ENCODE results near the gene IGF2BP2. TPM values are rescaled to one million over a fixed set of nuclear protein-coding genes. Genes with fewer than 3 reads are reported as not detected.

The IGF2BP2 gene
- total and polyA plus RNA-seq, 2 donors from 2014 or later = 7.7 to 26.9 TPM

DNA sequence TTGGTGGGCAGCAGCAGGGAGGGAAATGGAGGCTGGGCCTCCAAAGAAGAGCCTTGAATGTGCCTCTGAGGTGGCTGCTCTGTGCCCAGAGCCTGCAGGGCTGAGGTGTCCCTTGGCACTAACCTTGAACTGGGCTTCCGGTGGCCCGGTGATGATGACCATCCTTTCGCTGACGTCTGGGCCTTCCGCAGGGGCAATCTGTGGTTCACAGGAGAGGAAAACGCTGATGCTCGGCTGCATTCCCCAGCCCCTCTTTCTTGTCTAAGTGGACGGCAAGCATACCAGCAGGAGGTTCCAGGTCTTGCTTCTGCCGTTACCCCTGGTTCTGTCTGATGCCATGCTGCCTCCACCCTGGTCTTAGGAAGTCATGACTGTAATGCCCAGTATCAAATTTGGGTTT lies 172.9 kb downstream of the IGF2BP2 start:
- no peak for DNase-seq
- intact Hi-C loops (cut with DNase I) = no loop called here
- H3K4me1 ChIP-seq (ENCODE audit: control insufficient read depth in 2 of 3, insufficient read depth in 2 of 3, low read depth in 1 of 3, low read length in 3 of 3) = no peaks in the 10 kb centered on the region
- no peaks in the 10 kb centered on the region for H3K27me3 ChIP-seq (ENCODE audit: control insufficient read depth, insufficient read depth, low read length)
- no peak overlapping the region for H3K27ac ChIP-seq (ENCODE audit: low read depth in 2 of 2, low read length in 2 of 2)
- H3K9me3 ChIP-seq (ENCODE audit: control insufficient read depth in 2 of 3, insufficient read depth in 1 of 3, low read length in 3 of 3) = no peaks in the 10 kb centered on the region
- H3K36me3 ChIP-seq (ENCODE audit: control insufficient read depth in 2 of 3, insufficient read depth in 3 of 3, low read length in 3 of 3) = peaks cover 4 to 18% (median 12%) of the 10 kb centered on the region in 3 donors
- no peak for TF ChIP-seq CTCF (IDR thresholded peaks at IDR 0.05; ENCODE audit: borderline replicate concordance, extremely low read depth, insufficient read depth)
- no peak overlapping the region for H3K9ac ChIP-seq (ENCODE audit: low read length in 3 of 3)
- H3K4me3 ChIP-seq (ENCODE audit: low read length in 3 of 3) = no peak overlapping the region
- FAIRE-seq = no peak

DNA sequence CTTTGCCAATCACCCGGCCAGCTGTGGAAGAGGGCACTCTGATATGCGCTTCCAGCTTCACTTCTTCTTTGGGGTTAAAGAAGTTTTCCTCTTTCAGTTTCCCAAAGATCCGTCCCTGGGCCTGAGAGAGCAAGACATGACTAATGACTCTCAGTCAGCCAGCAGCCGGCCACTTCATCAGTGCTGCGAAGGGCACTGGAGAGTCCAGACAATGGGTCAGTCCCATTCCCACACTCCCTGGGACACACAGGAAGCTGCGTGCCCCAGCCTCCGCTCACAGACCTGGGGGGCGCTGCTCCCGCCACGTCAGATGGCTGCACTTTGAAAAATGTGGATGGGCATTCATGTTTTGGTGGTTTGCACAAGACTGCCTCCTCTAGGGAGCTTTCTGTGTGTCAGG lies 175.4 kb downstream of the IGF2BP2 start:
- Histone ChIP-seq H3K9ac (ENCODE audit: low read length in 3 of 3) (no peak overlapping the region), H3K36me3 (ENCODE audit: control insufficient read depth in 2 of 3, insufficient read depth in 3 of 3, low read length in 3 of 3) (peaks cover 2 to 16% (median 6%) of the 10 kb centered on the region in 3 donors), H3K4me1 (ENCODE audit: control insufficient read depth in 2 of 3, insufficient read depth in 2 of 3, low read depth in 1 of 3, low read length in 3 of 3) (no peaks in the 10 kb centered on the region), H3K4me3 (ENCODE audit: low read length in 3 of 3) (no peak overlapping the region), H3K27me3 (ENCODE audit: control insufficient read depth, insufficient read depth, low read length) (no peaks in the 10 kb centered on the region), H3K27ac (ENCODE audit: low read depth in 2 of 2, low read length in 2 of 2) (no peak overlapping the region), H3K9me3 (ENCODE audit: control insufficient read depth in 2 of 3, insufficient read depth in 1 of 3, low read length in 3 of 3) (no peaks in the 10 kb centered on the region)
- no peak for DNase-seq
- TF ChIP-seq CTCF (IDR thresholded peaks at IDR 0.05; ENCODE audit: borderline replicate concordance, extremely low read depth, insufficient read depth) = no peak
- intact Hi-C loops (cut with DNase I) = no loop called here
- FAIRE-seq = no peak

DNA sequence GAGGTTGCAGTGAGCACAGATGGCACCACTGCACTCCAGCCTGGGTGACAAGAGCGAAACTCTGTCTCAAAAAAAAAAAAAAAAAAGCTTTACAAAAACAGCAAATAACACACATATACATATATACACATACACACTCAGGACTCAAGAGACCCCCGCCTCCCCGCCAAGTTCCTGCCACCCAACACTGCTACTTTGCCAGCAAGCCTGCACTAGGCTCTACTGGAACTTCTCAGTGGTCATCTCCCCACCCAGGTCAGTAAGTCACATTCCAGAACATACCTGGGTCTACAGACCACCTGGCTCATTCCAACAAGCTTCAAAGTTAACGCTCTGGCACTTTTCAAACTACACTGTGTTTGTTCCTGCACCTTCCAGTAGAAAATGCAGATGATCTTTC lies 176.4 kb downstream of the IGF2BP2 start:
- no peak for FAIRE-seq
- intact Hi-C loops (cut with DNase I) = no loop called here

More for the DNA sequence above, 176.4 kb downstream of the IGF2BP2 start:
- Histone ChIP-seq H3K4me1 (ENCODE audit: control insufficient read depth in 2 of 3, insufficient read depth in 2 of 3, low read depth in 1 of 3, low read length in 3 of 3) (no peaks in the 10 kb centered on the region), H3K36me3 (ENCODE audit: control insufficient read depth in 2 of 3, insufficient read depth in 3 of 3, low read length in 3 of 3) (peaks cover 2 to 12% (median 6%) of the 10 kb centered on the region in 3 donors), H3K9ac (ENCODE audit: low read length in 3 of 3) (no peak overlapping the region), H3K27ac (ENCODE audit: low read depth in 2 of 2, low read length in 2 of 2) (no peak overlapping the region), H3K9me3 (ENCODE audit: control insufficient read depth in 2 of 3, insufficient read depth in 1 of 3, low read length in 3 of 3) (no peaks in the 10 kb centered on the region), H3K4me3 (ENCODE audit: low read length in 3 of 3) (no peak overlapping the region), H3K27me3 (ENCODE audit: control insufficient read depth, insufficient read depth, low read length) (no peaks in the 10 kb centered on the region)
- no peak for TF ChIP-seq CTCF (IDR thresholded peaks at IDR 0.05; ENCODE audit: borderline replicate concordance, extremely low read depth, insufficient read depth)
- no peak for DNase-seq

Data from kidney (tissue), 14 donors.